K562 (cell line): ENCODE data around the gene SLC27A4. TPM values are rescaled to one million over a fixed set of nuclear protein-coding genes. Genes with fewer than 3 reads are reported as not detected.

Experiments
- CBX1 ChIP-seq: sonication (generic); IDR thresholded peaks from 2 replicates; pipeline ENCODE4 v1.6.1; 2016; ENCODE audit warnings: antibody characterized with exemption, low read depth, mild to moderate bottlenecking
- CC2D1A ChIP-seq: fragments of 450-650 bp; IDR thresholded peaks from 2 replicates; pipeline ENCODE4 v1.6.1; 2017; ENCODE audit warnings: mild to moderate bottlenecking
- CCAR2 ChIP-seq: fragments of 200-400 bp; formaldehyde crosslinking; IDR thresholded peaks from 2 replicates; pipeline ENCODE4 v1.6.1; 2017; ENCODE audit warnings: mild to moderate bottlenecking, low read depth, low read length
- CEBPB ChIP-seq: fragments of 450-650 bp; IDR thresholded peaks from 2 replicates; pipeline ENCODE4 v1.6.1; 2016; ENCODE audit warnings: missing genetic modification characterization, missing compliant biosample characterization
- DLX4 ChIP-seq: fragments of 250-450 bp; sonication (Bioruptor Pico); IDR thresholded peaks from 2 replicates; pipeline ENCODE4 v1.6.1; 2021; ENCODE audit warnings: mild to moderate bottlenecking
- ELF4 ChIP-seq: fragments of 450-650 bp; formaldehyde crosslinking; IDR thresholded peaks from 2 replicates; pipeline ENCODE4 v1.4.0; 2022; ENCODE audit warnings: missing genetic modification characterization
- ERF ChIP-seq: fragments of 450-650 bp; formaldehyde crosslinking; IDR thresholded peaks from 2 replicates; pipeline ENCODE4 v1.4.0; 2020; ENCODE audit warnings: mild to moderate bottlenecking, mixed read lengths
- HMG20B ChIP-seq: fragments of 250-450 bp; sonication (Bioruptor Pico); IDR thresholded peaks from 2 replicates; pipeline ENCODE4 v1.5.0; 2021; ENCODE audit warnings: mild to moderate bottlenecking
- KDM1A ChIP-seq, 2 experiments: fragments of 450-650 bp; IDR thresholded peaks; 2 replicates each; pipeline ENCODE4 v1.6.1; 2016; ENCODE audit warnings: mild to moderate bottlenecking in 2 of 2
- LEF1 ChIP-seq: fragments of 450-650 bp; IDR thresholded peaks from 2 replicates; pipeline ENCODE4 v1.6.1; 2016; ENCODE audit warnings: mild to moderate bottlenecking
- MECOM ChIP-seq: fragments of 250-450 bp; sonication (Bioruptor Pico); IDR thresholded peaks from 2 replicates; pipeline ENCODE4 v1.8.0; 2022; ENCODE audit warnings: inconsistent platforms
- RBM14 ChIP-seq: fragments of 200-400 bp; formaldehyde crosslinking; IDR thresholded peaks from 2 replicates; pipeline ENCODE4 v1.6.1; 2018; ENCODE audit warnings: low read depth, mild to moderate bottlenecking, low read length, moderate library complexity, borderline replicate concordance; ENCODE audit not compliant: insufficient read depth
- RFX5 ChIP-seq: IDR thresholded peaks from 2 replicates; pipeline ENCODE4 v1.6.1; 2011; ENCODE audit warnings: low read depth, mild to moderate bottlenecking, improper control_type of control experiment, low read length
- TRIM25 ChIP-seq: fragments of 450-650 bp; IDR thresholded peaks from 2 replicates; pipeline ENCODE4 v1.7.0; 2016; ENCODE audit warnings: borderline replicate concordance
- TSC22D4 ChIP-seq: fragments of 450-650 bp; IDR thresholded peaks from 2 replicates; pipeline ENCODE4 v1.6.1; 2016; ENCODE audit warnings: missing genetic modification characterization, missing biosample characterization, control low read depth
- ZNF133 ChIP-seq: fragments of 250-450 bp; sonication (Bioruptor Pico); IDR thresholded peaks from 2 replicates; pipeline ENCODE4 v1.4.0; 2020; ENCODE audit warnings: mild to moderate bottlenecking
- ZNF282 ChIP-seq: sonication (generic); formaldehyde crosslinking; IDR thresholded peaks from 2 replicates; pipeline ENCODE4 v1.8.1; 2023; ENCODE audit warnings: missing genetic modification reagents
- ZNF407 ChIP-seq: fragments of 450-650 bp; IDR thresholded peaks from 2 replicates; pipeline ENCODE4 v1.6.1; 2016; ENCODE audit warnings: low read depth
- ZNF79 ChIP-seq: fragments of 250-450 bp; sonication (Bioruptor Pico); IDR thresholded peaks from 2 replicates; pipeline ENCODE4 v1.4.0; 2020; ENCODE audit warnings: low read depth, mild to moderate bottlenecking, moderate library complexity
- polyA plus RNA-seq, 8 experiments: library from polyadenylated mRNA; depleted of rRNA in 4 of 8; stranded (reverse) in 5 of 8; unstranded in 3 of 8; fragments of >200 nt; fragmentation: Nextera tagmentation in 2 of 8; fragmentation: Illumina TruSeq in 1 of 8; extraction: Ambion mirVana in 2 of 8; extraction: Trizol in 1 of 8; gene quantifications; 2 replicates each; pipeline versions ENCODE4 v1.2.1 to v1.2.3, GENCODE V29; 2011 to 2014; ENCODE audit warnings: inconsistent platforms in 1 of 8, missing spikeins in 1 of 8
- total RNA-seq, 7 experiments: library from RNA; depleted of rRNA in 6 of 7; stranded (reverse); fragments of >200 nt in 6 of 7; fragmentation: Illumina TruSeq in 2 of 7; extraction: Trizol in 2 of 7; gene quantifications; 2 replicates each; pipeline versions ENCODE4 v1.2.1 to v1.2.3, GENCODE V29; 2011 to 2021; ENCODE audit warnings: low replicate concordance in 1 of 7

Gene SLC27A4
- total and polyA plus RNA-seq, 9 of the 15 experiments (the other 6 are each of a cell fraction or from before 2014, with no cell fraction given): 0.25 to 35.7 (median 14.0) TPM

GRCh38 chr9:128339761-128340690 lies at the start of gene SLC27A4 (continued):
- TF ChIP-seq ZNF407 (peak; percentile 67; the same call in 1 of the 2 replicates), HMG20B (CRISPR knock-in tag) (no peak), CC2D1A (peak; percentile 66; the same call in 1 of the 2 replicates), KDM1A (IDR thresholded peaks at IDR 0.05) (no peak), ELF4 (CRISPR knock-in tag) (peak; percentile 1; the same call in 1 of the 2 replicates), ZNF133 (CRISPR knock-in tag) (no peak), RBM14 (no peak), RFX5 (no peak; the same call in none of the 2 replicates), CBX1 (no peak), CCAR2 (no peak), ERF (0 out of 2 replicates have a peak, but pooled peaks have one; percentile 79), DLX4 (CRISPR knock-in tag) (no peak), MECOM (no peak; the same call in 1 of the 2 replicates), ZNF282 (CRISPR knock-in tag) (no peak), LEF1 (no peak), TSC22D4 (tag) (no peak), CEBPB (tag) (peak; percentile 94), ZNF79 (CRISPR knock-in tag) (no peak), TRIM25 (no peak)
